ENCODE data around the gene KCTD11.
"Not testable (repeated sequence)": the region's sequence is repeated elsewhere in the genome, so short reads cannot be mapped to it uniquely, and the experiment has no call there.

The KCTD11 gene

DNA sequence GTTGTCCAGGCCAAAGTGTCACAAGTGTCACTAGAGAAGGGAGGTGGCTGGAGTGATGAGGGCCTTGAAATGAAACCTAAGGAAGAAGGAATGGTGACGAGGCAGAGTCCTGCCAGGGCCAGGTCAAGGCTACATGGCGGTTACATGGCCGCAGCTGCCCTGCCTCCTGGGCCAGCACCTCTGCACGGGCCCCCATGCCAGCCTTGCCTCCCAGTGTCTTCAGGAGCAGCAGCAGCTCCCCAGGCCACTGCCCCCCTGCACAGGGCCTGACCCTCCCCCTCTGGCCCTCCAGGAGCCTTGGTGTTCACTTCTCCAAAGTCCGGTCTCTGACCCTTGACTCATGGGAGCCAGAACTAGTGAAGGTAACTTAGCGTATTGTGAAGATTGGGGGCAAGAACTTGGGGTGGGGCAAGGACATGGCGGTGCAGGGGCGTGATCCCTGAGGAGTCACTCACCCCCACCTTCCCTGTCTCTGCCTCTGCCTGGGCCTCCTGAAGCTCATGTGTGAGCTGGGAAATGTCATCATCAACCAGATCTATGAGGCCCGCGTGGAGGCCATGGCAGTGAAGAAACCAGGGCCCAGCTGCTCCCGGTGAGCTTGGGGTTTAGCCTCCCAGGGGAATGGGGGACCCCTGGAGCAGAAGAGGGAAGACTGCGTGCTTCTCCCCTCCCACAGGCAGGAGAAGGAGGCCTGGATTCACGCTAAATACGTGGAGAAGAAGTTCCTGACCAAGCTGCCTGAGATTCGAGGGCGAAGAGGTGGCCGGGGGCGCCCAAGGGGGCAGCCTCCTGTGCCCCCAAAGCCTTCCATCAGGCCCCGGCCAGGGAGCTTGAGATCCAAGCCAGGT is 4.1 kb upstream of the KCTD11 start:
- no peak for DNase-seq

DNA sequence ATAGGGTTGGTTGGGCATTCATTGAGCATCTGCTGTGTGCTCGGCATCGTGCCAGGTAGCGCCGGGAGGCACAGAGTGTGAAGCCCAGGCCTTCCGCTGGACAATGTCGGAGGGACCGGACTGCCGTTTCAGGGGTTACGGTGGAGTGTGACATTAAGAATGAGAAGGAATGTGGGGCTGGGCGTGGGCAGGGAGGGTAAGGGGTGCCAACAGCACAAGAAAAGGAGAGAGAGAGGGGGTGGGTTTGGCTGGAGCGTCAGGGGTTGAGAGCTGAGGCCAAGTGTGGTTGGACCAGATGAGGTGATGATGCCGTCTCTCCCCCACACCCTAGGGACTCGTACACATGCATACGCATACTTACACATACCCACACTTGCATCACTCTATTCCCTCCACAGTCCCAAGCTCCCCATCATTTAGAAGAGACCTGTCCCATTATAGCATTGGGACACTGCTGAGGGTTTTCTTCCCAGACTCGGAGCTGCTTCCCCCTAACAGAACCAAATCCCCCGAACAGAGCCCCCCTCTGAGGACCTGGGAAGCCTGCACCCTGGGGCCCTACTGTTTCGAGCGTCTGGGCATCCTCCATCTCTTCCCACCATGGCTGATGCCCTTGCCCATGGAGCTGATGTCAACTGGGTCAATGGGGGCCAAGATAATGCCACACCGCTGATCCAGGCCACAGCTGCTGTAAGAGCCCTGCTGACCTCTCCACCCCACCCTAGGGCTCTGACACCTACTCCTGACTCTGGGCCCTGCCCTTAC is 3.3 kb upstream of the KCTD11 start:
- DNase-seq, result no peak

DNA sequence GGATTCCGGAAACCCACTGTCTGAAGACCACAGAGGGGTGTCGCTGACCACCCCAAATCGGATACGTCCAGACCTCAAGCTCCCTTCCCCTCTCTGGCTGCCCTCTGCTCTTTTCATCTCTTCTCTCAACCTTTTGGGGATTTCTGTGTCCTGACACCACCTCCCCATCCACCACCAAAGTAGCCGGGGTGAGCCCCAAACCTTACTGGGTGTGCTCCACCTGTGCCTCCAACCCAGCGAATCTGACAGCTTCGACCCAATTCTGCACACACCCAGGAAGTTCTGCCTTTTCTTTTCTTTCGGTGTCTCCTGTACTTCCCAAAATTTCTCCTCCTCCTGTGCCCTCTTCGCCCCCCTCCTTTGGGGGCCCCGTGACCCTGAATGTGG is 534 bp downstream of the KCTD11 start:
- DNase-seq, result no peak

DNA sequence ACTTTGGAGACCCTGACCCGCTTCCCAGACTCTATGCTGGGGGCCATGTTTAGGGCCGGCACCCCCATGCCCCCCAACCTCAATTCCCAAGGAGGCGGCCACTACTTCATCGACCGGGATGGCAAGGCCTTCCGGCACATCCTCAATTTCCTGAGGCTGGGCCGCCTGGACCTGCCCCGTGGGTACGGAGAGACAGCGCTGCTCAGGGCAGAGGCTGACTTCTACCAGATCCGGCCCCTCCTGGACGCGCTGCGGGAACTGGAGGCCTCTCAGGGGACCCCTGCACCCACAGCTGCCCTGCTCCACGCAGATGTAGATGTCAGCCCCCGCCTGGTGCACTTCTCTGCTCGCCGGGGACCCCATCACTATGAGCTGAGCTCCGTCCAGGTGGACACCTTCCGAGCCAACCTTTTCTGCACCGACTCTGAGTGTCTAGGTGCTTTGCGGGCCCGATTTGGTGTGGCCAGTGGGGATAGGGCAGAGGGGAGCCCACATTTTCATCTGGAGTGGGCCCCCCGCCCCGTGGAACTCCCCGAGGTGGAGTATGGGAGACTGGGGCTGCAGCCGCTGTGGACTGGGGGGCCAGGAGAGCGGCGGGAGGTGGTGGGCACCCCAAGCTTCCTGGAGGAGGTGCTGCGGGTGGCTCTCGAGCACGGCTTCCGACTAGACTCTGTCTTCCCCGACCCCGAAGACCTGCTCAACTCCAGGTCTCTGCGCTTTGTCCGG is 1.1 kb downstream of the KCTD11 start:
- no peak for DNase-seq

DNA sequence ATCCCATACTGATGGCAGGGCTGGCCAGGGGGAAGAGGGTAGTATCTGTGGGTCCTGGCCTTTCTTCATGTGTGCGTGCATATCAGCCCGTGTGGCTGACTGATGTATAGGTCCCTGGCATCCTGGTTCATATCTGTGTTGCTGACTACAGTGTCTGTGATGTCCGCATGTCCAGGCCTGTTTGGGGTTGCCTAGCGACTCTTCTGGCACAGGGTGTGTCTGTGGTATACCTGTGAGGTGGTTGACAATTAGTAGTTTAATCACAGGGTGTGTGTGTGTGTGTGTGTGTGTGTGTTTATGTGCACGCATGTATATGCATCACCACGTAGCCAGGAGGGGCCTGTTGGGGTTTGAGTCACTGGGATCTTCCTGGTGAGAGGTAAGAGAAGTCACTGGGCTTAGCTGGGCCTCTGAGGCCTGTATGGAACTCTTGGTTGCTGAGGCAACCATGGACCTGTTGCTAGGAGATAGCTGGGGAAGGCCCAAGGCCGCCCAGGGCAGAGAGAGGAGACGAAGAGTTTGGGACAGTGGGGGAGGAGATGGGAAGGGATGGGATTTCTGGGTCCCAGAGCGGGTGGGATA is 2.4 kb downstream of the KCTD11 start:
- no peak for DNase-seq

DNA sequence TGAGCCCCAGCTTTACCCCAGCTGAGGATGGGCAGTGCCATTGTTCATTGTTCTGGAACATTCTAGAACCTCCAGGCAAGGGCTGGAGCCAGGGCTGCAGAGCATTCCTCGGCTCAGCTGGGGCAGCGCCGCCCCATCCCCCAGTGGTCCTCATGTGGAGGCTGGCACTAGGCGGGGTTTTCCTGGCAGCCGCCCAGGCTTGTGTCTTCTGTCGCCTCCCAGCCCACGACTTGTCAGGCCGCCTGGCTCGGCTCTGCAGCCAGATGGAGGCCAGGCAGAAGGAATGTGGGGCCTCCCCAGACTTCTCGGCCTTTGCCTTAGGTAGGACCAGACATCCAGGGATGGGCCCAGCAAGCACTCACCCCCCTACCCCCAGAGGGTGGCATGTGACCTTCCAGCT is 3.1 kb downstream of the KCTD11 start, which contains the start of gene TMEM95:
Gene TMEM95, plus strand, starts transcription at position 104 of the 400 bp plus-strand sequence. Its CDS starts 49 bp downstream, at position 153.
- DNase-seq, result no peak

DNA sequence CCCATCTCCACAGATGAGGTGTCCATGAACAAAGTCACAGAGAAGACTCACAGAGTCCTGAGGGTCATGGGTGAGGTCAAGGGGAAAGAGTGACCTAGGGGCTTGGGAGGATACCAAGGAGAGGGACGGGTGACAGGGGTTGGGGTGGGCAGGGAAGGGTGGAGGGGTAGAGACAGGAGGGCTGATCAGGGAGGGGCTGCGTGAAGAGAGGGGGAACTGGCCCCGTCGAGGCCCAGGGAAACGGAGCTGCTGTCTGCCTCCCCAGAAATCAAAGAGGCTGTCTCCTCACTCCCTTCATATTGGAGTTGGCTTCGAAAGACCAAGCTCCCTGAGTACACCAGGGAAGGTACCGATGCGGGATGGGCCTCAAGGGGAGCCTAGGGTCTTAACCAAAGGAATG is 3.6 kb downstream of the KCTD11 start:
- no peak for DNase-seq

DNA sequence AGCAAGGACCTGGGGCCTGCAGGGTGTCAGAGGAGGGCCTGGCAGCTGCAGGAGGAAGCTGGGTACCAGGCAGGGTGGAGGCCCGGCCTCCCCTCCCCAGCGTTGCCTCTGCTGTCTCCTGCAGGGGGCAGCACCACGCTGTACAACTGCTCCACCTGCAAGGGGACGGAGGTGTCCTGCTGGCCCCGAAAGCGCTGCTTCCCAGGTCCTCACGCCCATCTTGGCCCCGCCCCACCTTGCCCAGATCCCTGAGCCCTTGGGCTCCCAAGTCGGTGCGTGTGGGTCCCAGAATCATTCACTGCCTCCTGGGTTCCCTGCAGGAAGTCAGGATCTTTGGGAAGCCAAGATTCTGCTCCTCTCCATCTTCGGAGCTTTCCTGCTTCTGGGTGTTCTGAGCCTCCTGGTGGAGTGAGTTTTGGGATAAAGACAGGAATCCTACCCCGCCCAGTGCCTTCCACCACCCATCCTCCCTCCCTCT is 4.1 kb downstream of the KCTD11 start:
- DNase-seq, result peak; percentile 32

DNA sequence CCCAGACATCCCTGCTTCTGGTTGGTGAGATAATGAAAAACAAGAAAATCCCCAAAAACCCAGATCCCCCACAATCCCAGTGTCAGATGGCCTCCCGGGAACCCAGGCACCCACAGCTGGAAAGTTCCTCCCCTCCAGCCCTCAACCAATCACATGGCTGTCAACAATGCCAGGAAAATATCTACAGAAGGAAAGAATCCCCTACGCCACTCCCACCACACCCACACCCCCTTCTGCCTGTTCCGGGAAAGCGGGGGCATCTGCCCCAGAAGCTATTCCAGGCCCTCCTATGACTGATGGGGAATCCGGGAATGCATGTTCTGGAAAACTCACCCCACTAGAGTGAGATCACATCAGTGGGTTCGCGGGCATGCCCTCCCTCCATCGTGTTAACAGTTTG is 4.8 kb downstream of the KCTD11 start:
- no peak for DNase-seq

DNA sequence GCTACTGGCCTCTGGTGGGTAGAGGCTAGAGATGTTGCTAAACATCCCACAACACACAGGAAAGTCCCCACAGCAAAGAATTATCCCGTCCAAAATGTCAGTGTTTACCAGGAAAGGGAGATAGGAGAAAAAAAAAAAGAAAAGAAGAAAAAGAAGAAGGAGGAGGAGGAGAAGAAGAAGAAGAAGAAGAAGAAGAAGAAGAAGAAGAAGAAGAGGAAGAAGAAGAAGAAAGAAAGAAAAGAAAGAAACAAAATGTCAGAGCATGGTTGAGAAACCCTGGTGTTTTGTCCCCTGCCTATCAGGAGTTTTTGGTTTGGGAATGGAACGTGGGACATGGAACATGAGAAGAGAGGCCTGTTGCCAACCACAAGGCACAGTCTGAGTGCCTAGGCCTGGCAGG is 5.4 kb downstream of the KCTD11 start:
- DNase-seq, result no peak

DNA sequence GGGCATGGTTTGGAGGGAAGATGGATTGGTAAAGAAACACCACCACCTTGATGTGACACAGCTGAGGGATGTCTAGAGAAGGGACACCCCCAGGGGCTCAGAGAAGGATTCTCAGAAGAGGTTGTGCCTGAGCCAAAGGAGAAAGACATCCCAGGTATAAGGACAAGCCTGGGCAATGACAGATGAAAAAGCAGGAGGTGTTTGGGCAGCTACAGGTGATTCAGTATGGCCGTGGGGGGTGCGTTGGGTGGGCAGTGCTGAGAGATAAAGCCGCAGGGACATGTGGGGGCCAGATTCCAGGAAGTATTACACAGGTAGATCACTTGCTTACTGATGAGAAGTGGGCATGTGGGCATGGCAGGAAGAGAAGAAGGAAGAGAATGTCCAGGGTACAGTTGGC is 9.9 kb downstream of the KCTD11 start:
- DNase-seq, result no peak

DNA sequence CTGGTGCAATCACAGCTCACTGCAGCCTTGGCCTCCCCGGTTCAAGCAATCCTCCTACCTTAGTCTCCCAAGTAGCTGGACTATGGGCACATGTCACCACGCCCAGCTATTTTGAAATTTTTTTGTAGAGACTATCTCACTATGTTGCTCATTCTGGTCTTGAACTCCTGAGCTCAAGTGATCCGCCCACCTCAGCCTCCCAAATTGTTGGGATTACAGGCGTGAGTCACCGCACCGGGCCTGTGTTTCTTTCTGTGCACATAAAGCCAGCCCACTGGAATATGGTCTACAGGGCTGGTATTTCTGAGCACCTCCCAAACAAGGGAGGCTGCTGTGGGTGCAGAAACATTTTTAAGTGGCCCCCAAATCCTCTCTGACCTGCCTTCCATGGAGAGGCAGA is 11.3 kb downstream of the KCTD11 start:
- no peak for DNase-seq

DNA sequence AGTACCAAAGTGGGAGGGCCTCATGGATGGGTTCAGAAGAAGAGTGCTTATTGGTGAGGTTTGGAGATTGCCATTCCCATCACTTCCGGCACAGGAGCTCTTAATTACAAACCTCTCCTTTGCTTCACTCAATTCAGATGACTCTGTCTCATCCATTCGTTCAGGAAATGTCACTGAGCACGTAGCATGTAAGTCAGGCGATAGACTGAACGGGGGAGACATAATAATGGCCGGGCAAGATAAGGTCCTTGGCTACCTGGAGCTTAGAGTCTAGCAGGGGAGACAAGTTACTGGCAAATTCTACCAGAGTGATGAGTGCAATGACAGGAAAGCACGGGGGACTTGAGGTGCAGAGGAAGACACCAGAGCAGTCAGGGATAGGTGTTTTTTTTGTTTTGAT is 14.0 kb downstream of the KCTD11 start:
- DNase-seq, result not testable (repeated sequence)

DNA sequence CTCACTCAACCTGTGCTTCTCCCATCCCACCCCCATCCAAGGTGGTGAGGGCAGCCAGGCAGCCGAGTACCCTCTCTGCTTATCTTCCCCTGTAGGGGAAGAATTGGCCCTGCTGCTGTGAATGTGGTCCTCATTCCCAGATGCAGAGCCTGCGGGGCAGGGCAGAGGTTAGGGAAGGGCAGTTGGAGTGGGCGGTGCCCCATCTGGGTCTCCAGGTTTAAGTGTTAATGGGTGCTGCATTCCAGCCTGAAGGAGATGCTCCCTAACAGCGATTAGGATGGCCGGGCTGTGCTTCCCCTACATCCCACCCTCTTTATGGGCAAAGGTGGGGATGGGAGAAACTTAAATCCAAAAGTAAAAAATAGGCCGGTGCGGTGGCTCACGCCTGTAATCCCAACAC is 15.1 kb downstream of the KCTD11 start:
- DNase-seq, result no peak

DNA sequence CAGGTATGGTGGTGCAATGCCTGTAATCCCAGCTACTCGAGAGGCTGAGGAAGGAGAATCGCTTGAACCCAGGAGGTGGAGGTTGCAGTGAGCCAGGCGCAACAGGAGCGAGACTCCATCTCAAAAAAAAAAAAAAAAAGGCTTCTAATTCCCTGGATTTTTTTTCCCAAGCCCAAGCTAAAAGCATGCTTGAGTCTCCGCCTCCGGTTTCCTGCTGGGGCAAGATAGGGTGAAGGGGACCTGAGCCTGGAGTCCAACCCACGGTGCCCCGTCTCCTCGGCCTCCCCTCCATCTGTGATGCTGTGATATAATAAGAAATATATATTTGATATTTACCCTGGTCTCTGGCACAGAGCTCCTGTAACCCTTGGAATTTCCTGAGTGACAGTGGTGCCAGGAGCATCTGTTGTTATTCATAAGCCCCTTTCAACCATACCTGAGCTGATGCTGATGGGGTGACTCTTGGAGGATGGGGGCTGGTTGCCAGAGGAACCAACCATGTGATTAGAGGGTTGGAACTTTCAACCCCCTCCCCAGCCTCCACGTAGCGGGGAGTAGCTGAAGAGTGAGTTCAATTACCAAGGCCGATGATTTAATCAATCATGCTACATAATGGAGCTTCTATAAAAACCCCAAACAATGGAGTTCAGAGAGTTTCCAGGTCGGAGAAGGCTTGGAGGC is 16.1 kb downstream of the KCTD11 start:
- DNase-seq, result no peak

DNA sequence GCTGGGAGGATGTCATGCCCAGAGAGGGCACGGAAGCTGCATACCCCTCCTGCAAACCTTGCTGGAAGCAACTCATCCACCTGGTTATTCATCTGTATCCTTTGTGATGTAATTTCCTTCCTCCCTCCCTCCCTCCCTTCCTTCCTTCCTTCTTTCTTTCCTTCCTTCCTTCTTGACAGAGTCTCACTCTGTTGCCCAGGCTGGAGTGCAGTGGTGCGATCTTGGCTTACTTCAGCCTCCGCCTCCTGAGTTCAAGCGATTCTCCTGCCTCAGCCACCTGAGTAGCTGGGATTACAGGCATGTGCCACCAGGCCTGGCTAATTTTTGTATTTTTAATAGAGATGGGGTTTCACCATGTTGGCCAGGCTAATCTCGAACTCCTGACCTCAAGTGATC is 16.6 kb downstream of the KCTD11 start:
- DNase-seq, result not testable (repeated sequence)

DNA sequence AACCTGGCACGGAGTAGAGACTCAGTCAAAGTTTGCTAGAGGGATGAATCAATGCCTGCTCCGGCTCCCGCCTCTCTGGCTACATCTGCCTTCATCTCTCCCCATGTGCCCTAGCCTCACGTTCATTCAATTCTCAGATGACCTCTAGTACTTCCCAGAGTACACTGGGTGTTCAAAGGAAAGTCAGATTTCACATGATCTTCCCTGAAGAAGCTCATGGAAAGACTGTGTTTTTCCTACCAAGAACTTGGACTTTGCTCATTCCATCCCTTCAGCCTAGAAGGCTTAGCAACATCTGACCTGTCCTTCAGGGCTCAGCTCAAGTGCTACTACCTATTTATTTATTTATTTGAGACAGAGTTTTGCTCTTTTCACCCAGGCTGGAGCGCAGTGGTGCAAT is 17.9 kb downstream of the KCTD11 start:
- DNase-seq, result no peak

DNA sequence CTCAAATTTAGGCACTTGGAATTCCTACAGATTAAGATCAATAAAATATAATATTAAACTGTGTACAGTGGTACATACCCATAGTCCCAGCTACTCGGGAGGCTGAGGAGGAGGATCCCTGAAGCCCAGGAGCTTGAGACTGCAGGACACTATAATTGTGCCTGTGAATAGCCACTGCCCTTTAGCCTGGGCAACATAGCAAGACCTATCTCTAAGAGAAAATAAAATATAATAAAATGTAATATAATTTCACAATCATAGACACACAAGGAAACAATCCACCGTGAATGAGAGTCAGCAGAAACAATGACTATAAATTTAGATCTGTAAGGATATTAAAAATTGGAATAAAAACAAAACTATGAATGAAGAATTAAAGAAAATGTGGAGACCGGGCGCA is 18.9 kb downstream of the KCTD11 start:
- DNase-seq, result no peak

DNA sequence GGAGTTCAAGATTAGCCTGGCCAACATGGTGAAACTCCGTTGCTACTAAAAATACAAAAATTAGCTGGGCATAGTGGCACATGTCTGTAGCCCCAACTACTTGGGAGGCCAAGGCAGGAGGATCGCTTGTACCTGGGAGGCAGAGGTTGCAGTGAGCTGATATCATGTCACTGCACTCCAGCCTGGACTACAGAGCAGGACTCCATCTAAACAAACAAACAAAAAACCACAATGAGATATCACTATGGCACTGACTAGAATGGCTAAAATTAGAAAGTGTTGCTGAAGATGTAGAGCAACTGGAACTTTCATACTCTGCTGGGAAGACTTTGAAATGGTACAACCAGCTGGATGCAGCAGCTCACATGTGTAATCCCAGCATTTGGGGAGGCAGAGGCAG is 22.4 kb downstream of the KCTD11 start:
- DNase-seq, result no peak

DNA sequence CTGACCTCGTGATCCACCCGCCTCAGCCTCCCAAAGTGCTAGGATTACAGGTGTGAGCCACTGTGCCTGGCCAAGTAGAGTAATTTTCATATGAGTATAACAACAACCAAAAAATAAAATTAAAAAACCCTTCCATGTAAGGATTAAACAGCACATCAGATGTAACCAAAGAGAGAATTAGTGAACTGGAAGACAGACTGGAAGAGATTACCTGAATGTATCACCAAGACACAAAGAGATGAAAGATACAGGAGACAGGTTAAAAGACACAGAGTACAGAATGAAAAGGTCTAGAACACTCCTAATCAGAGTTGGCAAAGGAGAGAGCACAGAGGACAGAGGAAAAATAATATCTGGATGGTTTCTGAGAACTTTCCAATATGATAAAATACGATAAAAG is 27.2 kb downstream of the KCTD11 start:
- no peak for DNase-seq

DNA sequence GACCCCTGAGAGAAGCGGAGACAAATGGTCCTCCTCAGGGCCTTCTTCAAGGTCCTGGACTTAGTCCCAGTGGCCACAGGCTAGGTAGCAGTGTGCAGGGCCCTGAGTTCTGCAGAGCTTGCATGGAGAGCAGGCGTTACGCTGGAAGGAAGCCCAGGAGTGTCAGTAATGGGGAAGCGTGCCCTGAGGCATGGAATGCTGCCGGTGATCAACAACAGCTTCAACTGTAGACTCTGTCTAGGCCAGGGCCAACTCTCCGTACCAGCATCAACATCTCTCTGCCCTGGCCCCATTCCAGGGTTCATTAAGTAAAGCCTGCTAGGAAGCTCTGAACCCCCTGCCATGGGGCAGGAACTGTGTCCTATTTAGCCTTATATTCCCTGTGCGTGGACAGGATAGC is 28.4 kb downstream of the KCTD11 start:
- DNase-seq, result no peak

DNA sequence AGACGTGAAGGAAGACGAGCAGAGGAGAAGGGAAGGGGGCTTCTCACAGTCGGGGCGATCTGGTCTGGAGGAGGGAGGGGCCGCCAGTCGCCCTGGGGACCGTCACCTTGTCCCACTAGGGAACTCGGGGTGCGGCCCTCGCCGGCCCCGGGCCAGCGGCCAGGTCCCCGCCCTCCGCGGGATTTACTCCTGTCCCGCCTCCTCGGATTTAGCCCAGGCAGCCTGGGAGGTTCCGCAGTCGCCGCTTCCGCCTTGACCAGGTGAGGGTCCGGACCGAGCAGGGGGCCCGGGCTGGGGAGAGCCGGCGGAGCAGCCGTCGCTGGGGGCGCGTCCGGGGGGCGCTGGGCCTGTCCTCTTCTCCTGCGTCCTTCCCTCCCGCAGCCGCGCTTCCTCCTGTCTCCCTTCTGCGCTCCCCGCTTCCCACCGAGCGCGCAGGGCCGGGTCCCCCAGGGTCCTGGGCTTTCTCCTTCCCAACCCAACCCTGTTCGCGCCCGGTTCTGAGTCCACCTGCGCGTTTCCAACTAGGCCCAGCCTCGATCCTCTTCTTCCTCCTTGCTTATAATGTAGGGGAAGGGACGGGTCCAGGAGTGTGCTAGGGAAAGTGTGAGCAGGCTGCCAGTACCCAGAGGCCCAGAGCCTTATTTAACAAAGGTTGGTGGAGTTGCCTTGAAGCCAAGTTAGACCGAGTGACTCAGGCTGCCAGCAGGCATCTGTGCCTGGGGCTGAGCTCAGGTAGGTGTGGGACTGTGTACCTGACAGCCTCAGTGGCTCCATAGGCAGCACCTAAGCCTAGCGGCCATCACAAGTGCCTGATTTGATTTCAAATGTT is 29.1 kb downstream of the KCTD11 start, which contains the start of gene TNK1:
Gene TNK1, plus strand, starts transcription at position 235 of the 829 bp plus-strand sequence. CDS start 1,838 bp downstream, outside the sequence.
- no peak for DNase-seq
